Measurements from ENCODE around the gene GRM4.

The GRM4 gene

GRCh38 chr6:34084591-34085290, 61.1 kb downstream of the GRM4 start:
- H3K36me3 ChIP-seq = peaks cover 16% of the 10 kb centered on the region
- H3K27ac ChIP-seq = no peak overlapping the region
- TF ChIP-seq, protein P1, sequence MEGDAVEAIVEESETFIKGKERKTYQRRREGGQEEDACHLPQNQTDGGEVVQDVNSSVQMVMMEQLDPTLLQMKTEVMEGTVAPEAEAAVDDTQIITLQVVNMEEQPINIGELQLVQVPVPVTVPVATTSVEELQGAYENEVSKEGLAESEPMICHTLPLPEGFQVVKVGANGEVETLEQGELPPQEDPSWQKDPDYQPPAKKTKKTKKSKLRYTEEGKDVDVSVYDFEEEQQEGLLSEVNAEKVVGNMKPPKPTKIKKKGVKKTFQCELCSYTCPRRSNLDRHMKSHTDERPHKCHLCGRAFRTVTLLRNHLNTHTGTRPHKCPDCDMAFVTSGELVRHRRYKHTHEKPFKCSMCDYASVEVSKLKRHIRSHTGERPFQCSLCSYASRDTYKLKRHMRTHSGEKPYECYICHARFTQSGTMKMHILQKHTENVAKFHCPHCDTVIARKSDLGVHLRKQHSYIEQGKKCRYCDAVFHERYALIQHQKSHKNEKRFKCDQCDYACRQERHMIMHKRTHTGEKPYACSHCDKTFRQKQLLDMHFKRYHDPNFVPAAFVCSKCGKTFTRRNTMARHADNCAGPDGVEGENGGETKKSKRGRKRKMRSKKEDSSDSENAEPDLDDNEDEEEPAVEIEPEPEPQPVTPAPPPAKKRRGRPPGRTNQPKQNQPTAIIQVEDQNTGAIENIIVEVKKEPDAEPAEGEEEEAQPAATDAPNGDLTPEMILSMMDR (IDR thresholded peaks at IDR 0.05; ENCODE audit: low read depth, low read length) = no peak
- H3K4me3 ChIP-seq (ENCODE audit: low read depth, low read length) = no peak overlapping the region
- H3K27me3 ChIP-seq (ENCODE audit: insufficient read depth, low read depth, severe bottlenecking) = no peaks in the 10 kb centered on the region
- H3K9me3 ChIP-seq (ENCODE audit: severe bottlenecking) = no peaks in the 10 kb centered on the region
- DNase-seq = no peak

DNA sequence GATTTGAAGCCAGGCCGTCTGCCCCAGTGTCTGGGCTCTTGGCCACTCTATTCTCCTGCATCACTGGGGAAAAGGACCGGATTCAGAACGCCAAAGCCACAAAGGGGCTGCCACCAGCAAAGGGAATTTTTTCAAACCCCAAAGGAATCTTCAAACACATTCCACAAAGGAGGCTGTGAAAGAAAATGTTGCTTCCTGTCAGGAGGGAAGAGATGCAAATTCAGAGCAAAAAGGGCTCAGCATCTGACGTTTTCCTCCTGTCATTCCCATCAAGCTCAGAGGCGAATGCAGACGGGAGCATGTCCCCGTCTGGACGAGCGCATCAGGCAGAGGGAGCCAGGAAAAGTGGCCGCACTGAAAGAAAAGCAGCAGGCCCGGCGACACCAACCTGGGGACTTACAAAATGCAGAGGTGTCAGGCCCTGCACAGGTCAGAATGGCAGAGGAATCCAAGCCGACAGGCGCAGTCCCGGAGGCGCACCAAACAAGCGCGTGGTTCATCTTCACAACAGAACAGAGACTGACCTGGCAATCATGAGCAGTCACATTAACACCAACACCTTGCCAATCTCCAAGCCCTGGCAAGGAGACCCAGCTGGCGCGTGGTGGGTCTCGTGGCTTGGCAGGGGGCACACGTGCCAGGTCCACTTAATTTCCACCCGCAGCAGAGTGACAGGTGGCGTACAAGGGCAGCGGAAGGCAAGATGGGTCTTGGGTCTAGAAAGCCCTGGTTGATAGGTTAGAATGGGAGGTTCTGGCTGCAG, 62.8 kb downstream of the GRM4 start:
- no peak overlapping the region for H3K4me3 ChIP-seq (ENCODE audit: low read depth, low read length)
- H3K27ac ChIP-seq = no peak overlapping the region
- DNase-seq = no peak
- TF ChIP-seq, protein P1 (IDR thresholded peaks at IDR 0.05; ENCODE audit: low read depth, low read length) = no peak
- H3K9me3 ChIP-seq (ENCODE audit: severe bottlenecking) = no peaks in the 10 kb centered on the region
- H3K36me3 ChIP-seq = peaks cover 18% of the 10 kb centered on the region
- H3K27me3 ChIP-seq (ENCODE audit: insufficient read depth, low read depth, severe bottlenecking) = no peaks in the 10 kb centered on the region

GRCh38 chr6:34082348-34082747, 63.5 kb downstream of the GRM4 start:
- Histone ChIP-seq H3K27me3 (ENCODE audit: insufficient read depth, low read depth, severe bottlenecking) (no peaks in the 10 kb centered on the region), H3K9me3 (ENCODE audit: severe bottlenecking) (no peaks in the 10 kb centered on the region), H3K4me3 (ENCODE audit: low read depth, low read length) (no peak overlapping the region), H3K36me3 (peaks cover 18% of the 10 kb centered on the region), H3K27ac (no peak overlapping the region)
- TF ChIP-seq, protein P1 (IDR thresholded peaks at IDR 0.05; ENCODE audit: low read depth, low read length) = no peak
- DNase-seq = no peak

DNA sequence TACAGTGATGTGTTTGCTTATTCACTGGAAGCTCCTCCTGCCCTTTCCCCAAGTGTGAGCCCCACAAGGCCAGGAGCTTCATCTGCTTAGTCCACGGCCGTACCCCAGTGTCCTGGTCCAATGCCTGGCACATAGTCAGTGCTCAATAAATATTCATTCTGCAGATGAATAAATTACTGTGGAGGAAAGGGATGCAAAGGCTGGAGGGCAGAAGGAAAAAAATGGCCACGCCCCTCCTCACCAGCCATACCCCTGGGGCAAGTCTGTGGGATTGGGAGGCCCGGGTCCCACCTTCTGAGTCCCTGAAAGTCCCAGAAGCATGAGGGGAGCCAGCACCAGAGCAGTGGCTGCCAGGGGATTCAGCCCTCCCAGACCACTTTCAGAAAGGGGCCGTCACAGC, 65.5 kb downstream of the GRM4 start:
- Histone ChIP-seq H3K4me3 (ENCODE audit: low read depth, low read length) (no peak overlapping the region), H3K36me3 (peaks cover 7% of the 10 kb centered on the region), H3K27me3 (ENCODE audit: insufficient read depth, low read depth, severe bottlenecking) (no peaks in the 10 kb centered on the region), H3K27ac (no peak overlapping the region), H3K9me3 (ENCODE audit: severe bottlenecking) (no peaks in the 10 kb centered on the region)
- DNase-seq = no peak
- TF ChIP-seq, protein P1 (IDR thresholded peaks at IDR 0.05; ENCODE audit: low read depth, low read length) = no peak

DNA sequence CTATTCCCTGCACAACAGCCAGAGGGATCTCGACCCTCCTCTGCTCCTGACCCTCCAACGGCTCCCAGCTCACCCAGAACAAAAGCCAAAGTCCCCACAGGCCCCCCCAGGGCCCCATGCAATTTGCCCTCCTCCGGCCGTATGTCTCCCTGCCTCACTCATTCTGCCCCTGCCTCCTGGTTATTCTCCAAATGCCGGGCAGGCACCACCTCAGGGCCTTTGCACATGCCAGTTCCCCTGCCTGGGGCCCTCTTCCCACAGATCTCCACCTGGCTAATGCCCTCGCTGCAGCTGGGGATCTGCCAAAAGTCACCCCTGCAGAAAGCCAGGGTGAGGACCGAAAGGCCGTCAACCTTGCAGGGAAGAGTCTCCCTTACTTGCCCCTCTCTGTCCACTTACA, 66.0 kb downstream of the GRM4 start:
- TF ChIP-seq, protein P1 (IDR thresholded peaks at IDR 0.05; ENCODE audit: low read depth, low read length) = no peak
- no peaks in the 10 kb centered on the region for H3K9me3 ChIP-seq (ENCODE audit: severe bottlenecking)
- H3K27ac ChIP-seq = no peak overlapping the region
- no peak overlapping the region for H3K4me3 ChIP-seq (ENCODE audit: low read depth, low read length)
- DNase-seq = no peak
- peaks cover 7% of the 10 kb centered on the region for H3K36me3 ChIP-seq
- no peaks in the 10 kb centered on the region for H3K27me3 ChIP-seq (ENCODE audit: insufficient read depth, low read depth, severe bottlenecking)
